ENCODE results near the gene VWA8. TPM values are rescaled to one million over a fixed set of nuclear protein-coding genes. Genes with fewer than 3 reads are reported as not detected.
"Not testable (repeated sequence)": the region's sequence is repeated elsewhere in the genome, so short reads cannot be mapped to it uniquely, and the experiment has no call there.

VWA8 gene
- total and polyA plus RNA-seq, 4 experiments from 2014 or later = 3.2 to 23.3 (median 13.5) TPM

DNA sequence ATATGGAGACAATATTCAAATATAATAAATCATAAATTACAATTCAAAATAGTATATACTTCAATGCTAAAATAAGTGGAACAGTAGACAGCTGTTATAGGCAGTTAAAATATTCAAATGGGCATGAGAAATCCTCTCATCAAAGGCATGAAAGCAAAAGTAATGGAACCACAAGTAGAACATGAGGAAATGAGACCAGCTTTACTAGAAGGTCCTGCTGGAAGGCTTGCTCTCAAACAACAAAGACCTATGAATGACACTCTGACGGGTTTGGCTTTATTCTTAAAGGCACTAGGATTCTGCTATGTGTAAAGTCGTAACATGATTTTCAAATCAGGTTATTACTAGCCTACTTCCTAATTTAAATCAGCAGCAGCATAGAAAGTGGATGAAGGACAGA is 148.1 kb downstream of the VWA8 start:
- ChIA-PET POLR2A (ENCODE audit: partially characterized antibody) (no interaction called here), CTCF (ENCODE audit: partially characterized antibody) (no interaction called here)
- no peak for DNase-seq
- Histone ChIP-seq H3K4me1 (ENCODE audit: insufficient read depth, low read length) (peaks cover 16% of the 10 kb centered on the region), H3K27me3 (ENCODE audit: insufficient read depth, low read length) (no peaks in the 10 kb centered on the region), H3K4me3 (ENCODE audit: low read length in 2 of 2) (no peak overlapping the region), H3K27ac (ENCODE audit: low read depth, low read length) (no peak overlapping the region), H3K36me3 (ENCODE audit: insufficient read depth, low read length) (peaks cover 6% of the 10 kb centered on the region), H3K9me3 (ENCODE audit: control insufficient read depth in 1 of 2, low read length in 2 of 2) (no peaks in the 10 kb centered on the region)
- intact Hi-C loops (cut with micrococcal nuclease) = no loop called here
- Mint-ChIP-seq H3K4me1 (peaks cover 11 to 21% (median 14%) of the 10 kb centered on the region in 4 donors), H3K27ac (peak overlapping the region in 3 of 7 donors; percentile 20 to 80 (median 29)), H3K4me3 (no peak overlapping the region), H3K9me3 (peaks cover 0 to 2% (median 0%) of the 10 kb centered on the region in 8 donors), H3K27me3 (no peaks in the 10 kb centered on the region), H3K36me3 (peaks cover 52 to 63% of the 10 kb centered on the region in 2 donors)

DNA sequence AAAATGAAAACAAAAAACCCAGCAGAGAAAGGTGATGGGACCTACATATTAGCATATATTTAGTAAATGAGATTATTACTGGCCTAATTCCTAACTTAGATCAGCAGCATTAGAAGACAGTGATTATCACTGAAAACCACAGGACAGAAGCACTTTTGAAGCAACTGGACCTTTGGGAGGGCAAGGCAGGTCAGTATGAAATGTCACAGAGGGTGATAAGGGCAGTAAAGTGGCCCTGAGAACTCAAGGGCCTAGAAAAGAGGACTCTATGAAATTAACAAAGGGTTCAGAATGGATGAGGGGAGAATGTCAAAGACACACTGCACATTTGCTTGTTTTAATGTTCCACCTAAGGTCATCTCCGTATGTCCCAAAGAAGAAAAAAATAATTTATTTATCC is 148.7 kb downstream of the VWA8 start:
- Histone ChIP-seq H3K27me3 (ENCODE audit: insufficient read depth, low read length) (no peaks in the 10 kb centered on the region), H3K36me3 (ENCODE audit: insufficient read depth, low read length) (peaks cover 11% of the 10 kb centered on the region), H3K9me3 (ENCODE audit: control insufficient read depth in 1 of 2, low read length in 2 of 2) (no peaks in the 10 kb centered on the region), H3K4me1 (ENCODE audit: insufficient read depth, low read length) (peaks cover 16% of the 10 kb centered on the region), H3K4me3 (ENCODE audit: low read length in 2 of 2) (no peak overlapping the region), H3K27ac (ENCODE audit: low read depth, low read length) (no peak overlapping the region)
- H3K27me3 Mint-ChIP-seq = no peaks in the 10 kb centered on the region
- peaks cover 55 to 66% of the 10 kb centered on the region in 2 donors for H3K36me3 Mint-ChIP-seq
- peaks cover 0 to 2% (median 0%) of the 10 kb centered on the region in 8 donors for H3K9me3 Mint-ChIP-seq
- DNase-seq = no peak
- H3K4me1 Mint-ChIP-seq = peaks cover 11 to 21% (median 14%) of the 10 kb centered on the region in 4 donors
- ChIA-PET POLR2A (ENCODE audit: partially characterized antibody) (no interaction called here), CTCF (ENCODE audit: partially characterized antibody) (no interaction called here)
- intact Hi-C loops (cut with micrococcal nuclease) = no loop called here
- peak overlapping the region; percentile 10 to 81 (median 67) for H3K27ac Mint-ChIP-seq
- H3K4me3 Mint-ChIP-seq = peak overlapping the region in 1 of 8 donors; percentile 13

DNA sequence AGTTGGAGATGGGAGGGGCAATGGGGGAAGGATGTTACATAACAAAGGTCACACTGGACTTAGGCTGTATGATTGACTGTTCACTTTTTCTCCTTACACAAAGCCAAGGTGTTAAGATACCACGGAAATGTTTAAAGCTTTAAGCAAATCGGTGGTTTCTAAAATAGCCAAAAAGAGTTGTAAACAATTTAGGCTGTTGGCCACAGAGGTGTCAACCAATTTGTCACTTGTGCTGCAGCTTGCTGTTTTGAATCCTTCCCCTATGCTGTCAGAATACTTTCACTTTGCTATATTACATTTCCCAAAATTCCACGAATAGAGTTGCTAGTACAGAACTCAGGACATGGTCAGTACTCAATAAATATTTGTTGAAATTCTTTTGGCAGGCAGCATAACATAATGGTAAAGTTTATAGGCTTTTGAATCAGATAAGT is 149.3 kb downstream of the VWA8 start:
- Histone ChIP-seq H3K27ac (ENCODE audit: low read depth, low read length) (no peak overlapping the region), H3K36me3 (ENCODE audit: insufficient read depth, low read length) (peaks cover 11% of the 10 kb centered on the region), H3K4me3 (ENCODE audit: low read length in 2 of 2) (no peak overlapping the region), H3K27me3 (ENCODE audit: insufficient read depth, low read length) (no peaks in the 10 kb centered on the region), H3K9me3 (ENCODE audit: control insufficient read depth in 1 of 2, low read length in 2 of 2) (no peaks in the 10 kb centered on the region), H3K4me1 (ENCODE audit: insufficient read depth, low read length) (peaks cover 16% of the 10 kb centered on the region)
- intact Hi-C loops (cut with micrococcal nuclease) = no loop called here
- DNase-seq = peak in 1 of 5 donors; percentile 19
- H3K4me1 Mint-ChIP-seq = peaks cover 11 to 21% (median 14%) of the 10 kb centered on the region in 4 donors
- H3K9me3 Mint-ChIP-seq = peaks cover 0 to 2% (median 0%) of the 10 kb centered on the region in 8 donors
- H3K27me3 Mint-ChIP-seq = no peaks in the 10 kb centered on the region
- ChIA-PET POLR2A (ENCODE audit: partially characterized antibody) (no interaction called here), CTCF (ENCODE audit: partially characterized antibody) (no interaction called here)
- peak overlapping the region in 4 of 8 donors; percentile 22 to 49 (median 34) for H3K4me3 Mint-ChIP-seq
- peak overlapping the region in 6 of 7 donors; percentile 36 to 67 (median 48) for H3K27ac Mint-ChIP-seq
- H3K36me3 Mint-ChIP-seq = peaks cover 56 to 67% of the 10 kb centered on the region in 2 donors

DNA sequence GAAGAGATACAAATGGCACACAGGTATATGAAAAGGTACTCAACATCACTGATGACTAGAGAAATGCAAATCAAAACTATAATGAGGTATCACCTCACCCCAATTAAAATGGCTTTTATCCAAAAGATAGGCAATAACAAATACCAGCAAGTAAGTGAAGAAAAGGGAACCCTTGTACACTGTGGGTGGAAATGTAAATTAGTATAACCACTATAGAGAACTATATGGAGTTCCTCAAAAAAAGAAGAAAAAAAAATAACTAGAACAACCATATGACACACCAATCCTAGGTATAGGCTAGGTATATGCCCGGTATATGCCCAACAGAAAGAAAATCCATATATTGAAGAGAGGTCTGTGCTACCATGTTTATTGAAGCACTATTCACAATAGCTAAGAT is 150.9 kb downstream of the VWA8 start:
- H3K27ac ChIP-seq (ENCODE audit: low read depth, low read length) = no peak overlapping the region
- peaks cover 11 to 21% (median 14%) of the 10 kb centered on the region in 4 donors for H3K4me1 Mint-ChIP-seq
- ChIA-PET POLR2A (ENCODE audit: partially characterized antibody) (no interaction called here), CTCF (ENCODE audit: partially characterized antibody) (no interaction called here)
- peak overlapping the region in 2 of 7 donors; percentile 7 to 38 for H3K27ac Mint-ChIP-seq
- H3K4me3 Mint-ChIP-seq = peak overlapping the region in 1 of 8 donors; percentile 20
- H3K36me3 ChIP-seq (ENCODE audit: insufficient read depth, low read length) = peaks cover 5% of the 10 kb centered on the region
- peaks cover 0 to 2% (median 0%) of the 10 kb centered on the region in 8 donors for H3K9me3 Mint-ChIP-seq
- intact Hi-C loops (cut with micrococcal nuclease) = no loop called here
- H3K4me3 ChIP-seq (ENCODE audit: low read length in 2 of 2) = no peak overlapping the region
- H3K9me3 ChIP-seq (ENCODE audit: control insufficient read depth in 1 of 2, low read length in 2 of 2) = no peaks in the 10 kb centered on the region
- no peaks in the 10 kb centered on the region for H3K27me3 ChIP-seq (ENCODE audit: insufficient read depth, low read length)
- peaks cover 16% of the 10 kb centered on the region for H3K4me1 ChIP-seq (ENCODE audit: insufficient read depth, low read length)
- H3K36me3 Mint-ChIP-seq = peaks cover 50 to 64% of the 10 kb centered on the region in 2 donors
- no peaks in the 10 kb centered on the region for H3K27me3 Mint-ChIP-seq
- no peak for DNase-seq

DNA sequence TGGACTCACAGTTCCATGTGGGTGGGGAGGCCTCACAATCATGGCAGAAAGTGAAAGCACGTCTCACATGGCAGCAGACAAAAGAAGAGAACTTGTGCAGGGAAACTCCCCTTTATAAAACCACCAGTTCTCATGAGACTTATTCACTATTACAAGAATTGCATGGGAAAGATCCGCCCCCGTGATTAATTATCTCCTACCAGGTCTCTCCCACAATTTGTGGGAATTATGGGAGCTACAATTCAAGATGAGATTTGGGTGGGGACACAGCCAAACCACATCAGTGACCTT is 157.5 kb downstream of the VWA8 start:
- H3K27me3 Mint-ChIP-seq; POLR2A ChIA-PET (ENCODE audit: partially characterized antibody); CTCF ChIA-PET (ENCODE audit: partially characterized antibody); H3K36me3 ChIP-seq (ENCODE audit: insufficient read depth, low read length); H3K4me3 ChIP-seq (ENCODE audit: low read length in 2 of 2); H3K4me1 ChIP-seq (ENCODE audit: insufficient read depth, low read length); H3K27me3 ChIP-seq (ENCODE audit: insufficient read depth, low read length); intact Hi-C loops (cut with micrococcal nuclease); H3K4me3 Mint-ChIP-seq; DNase-seq; H3K27ac ChIP-seq (ENCODE audit: low read depth, low read length); H3K9me3 ChIP-seq (ENCODE audit: control insufficient read depth in 1 of 2, low read length in 2 of 2); H3K4me1 Mint-ChIP-seq: not testable (repeated sequence)
- Mint-ChIP-seq H3K9me3 (peaks cover 0 to 12% (median 5%) of the 10 kb centered on the region in 8 donors), H3K27ac (peak overlapping the region in 1 of 7 donors; percentile 12), H3K36me3 (peaks cover 53 to 77% of the 10 kb centered on the region in 2 donors)

DNA sequence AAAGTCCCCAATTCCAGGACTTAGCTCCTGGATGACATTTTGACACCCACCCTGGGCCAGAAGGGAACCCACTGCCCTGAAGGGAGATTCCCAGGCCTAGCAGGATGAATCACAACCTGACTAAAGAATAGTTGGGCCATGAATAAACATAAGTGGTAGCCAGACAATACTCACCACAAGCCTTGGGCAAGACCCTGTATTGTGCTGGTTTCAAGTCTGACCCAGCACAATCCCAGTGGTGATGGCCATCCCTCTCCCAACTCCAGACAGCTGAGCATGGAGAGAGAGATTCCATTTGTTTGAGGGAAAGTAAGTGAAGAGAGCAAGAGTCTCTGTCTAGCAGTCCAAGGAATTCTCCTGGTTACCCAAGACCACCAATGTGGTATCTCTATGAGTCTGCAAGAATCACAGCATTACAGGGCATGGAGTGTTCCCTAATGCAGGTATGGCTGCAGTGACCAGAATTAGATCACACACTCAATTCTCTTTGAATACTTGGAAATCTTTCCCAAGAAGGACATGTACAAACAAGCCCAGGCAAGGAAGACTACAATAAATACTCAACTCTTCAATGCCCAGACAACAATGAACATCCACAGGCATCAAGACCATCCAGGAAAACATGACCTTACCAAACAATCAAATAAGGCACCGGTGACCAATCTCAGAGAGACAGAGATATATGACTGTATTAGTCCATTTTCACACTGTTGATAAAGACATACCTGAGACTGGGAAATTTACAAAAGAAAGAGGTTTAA is 158.0 kb downstream of the VWA8 start:
- peaks cover 48 to 74% of the 10 kb centered on the region in 2 donors for H3K36me3 Mint-ChIP-seq
- H3K27me3 Mint-ChIP-seq = no peaks in the 10 kb centered on the region
- intact Hi-C loops (cut with micrococcal nuclease) = no loop called here
- ChIA-PET CTCF (ENCODE audit: partially characterized antibody) (no interaction called here), POLR2A (ENCODE audit: partially characterized antibody) (no interaction called here)
- H3K27ac Mint-ChIP-seq = peak overlapping the region in 1 of 7 donors; percentile 12
- Histone ChIP-seq H3K9me3 (ENCODE audit: control insufficient read depth in 1 of 2, low read length in 2 of 2) (no peaks in the 10 kb centered on the region), H3K27me3 (ENCODE audit: insufficient read depth, low read length) (no peaks in the 10 kb centered on the region), H3K4me1 (ENCODE audit: insufficient read depth, low read length) (no peaks in the 10 kb centered on the region), H3K4me3 (ENCODE audit: low read length in 2 of 2) (no peak overlapping the region), H3K36me3 (ENCODE audit: insufficient read depth, low read length) (peaks cover 8% of the 10 kb centered on the region), H3K27ac (ENCODE audit: low read depth, low read length) (no peak overlapping the region)
- no peak for DNase-seq
- H3K4me1 Mint-ChIP-seq = peaks cover 0 to 4% (median 0%) of the 10 kb centered on the region in 4 donors
- peaks cover 0 to 12% (median 5%) of the 10 kb centered on the region in 8 donors for H3K9me3 Mint-ChIP-seq
- H3K4me3 Mint-ChIP-seq = no peak overlapping the region

DNA sequence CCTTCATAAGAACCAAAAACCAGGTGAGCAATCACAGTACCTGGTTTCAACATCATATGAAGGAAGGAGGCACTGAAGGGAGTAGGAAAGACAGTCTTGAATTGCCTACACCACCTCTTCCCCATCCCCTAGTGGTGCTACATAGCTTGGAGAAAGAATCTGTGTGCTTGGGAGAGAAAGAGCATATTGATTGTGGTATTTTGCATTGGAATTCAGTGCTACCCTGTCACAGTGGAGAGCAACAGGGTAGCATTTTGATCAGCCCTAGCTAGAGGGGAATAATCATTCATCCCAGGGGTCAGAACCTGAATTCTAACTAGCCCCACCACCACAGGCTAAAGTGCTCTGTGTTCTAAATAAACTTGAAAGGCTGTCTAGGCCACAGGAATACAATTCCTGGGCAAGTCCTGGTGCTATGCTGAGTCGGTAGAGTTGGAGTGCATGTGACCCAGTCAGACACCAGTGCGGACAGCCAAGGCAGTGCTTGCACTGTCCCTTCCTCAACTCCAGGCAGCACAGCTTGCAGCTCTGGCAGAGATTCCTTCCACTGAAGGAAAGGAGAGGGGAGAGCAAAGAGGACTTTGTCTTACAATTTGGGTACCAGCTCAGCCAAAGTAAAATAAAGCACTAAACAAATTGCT is 158.7 kb downstream of the VWA8 start:
- peaks cover 0 to 12% (median 5%) of the 10 kb centered on the region in 8 donors for H3K9me3 Mint-ChIP-seq
- Histone ChIP-seq H3K36me3 (ENCODE audit: insufficient read depth, low read length) (peaks cover 3% of the 10 kb centered on the region), H3K9me3 (ENCODE audit: control insufficient read depth in 1 of 2, low read length in 2 of 2) (no peaks in the 10 kb centered on the region), H3K4me1 (ENCODE audit: insufficient read depth, low read length) (no peaks in the 10 kb centered on the region), H3K4me3 (ENCODE audit: low read length in 2 of 2) (no peak overlapping the region), H3K27me3 (ENCODE audit: insufficient read depth, low read length) (no peaks in the 10 kb centered on the region), H3K27ac (ENCODE audit: low read depth, low read length) (no peak overlapping the region)
- no peak overlapping the region for H3K4me3 Mint-ChIP-seq
- peaks cover 42 to 73% of the 10 kb centered on the region in 2 donors for H3K36me3 Mint-ChIP-seq
- intact Hi-C loops (cut with micrococcal nuclease) = no loop called here
- H3K27ac Mint-ChIP-seq = no peak overlapping the region
- H3K27me3 Mint-ChIP-seq = no peaks in the 10 kb centered on the region
- ChIA-PET POLR2A (ENCODE audit: partially characterized antibody) (no interaction called here), CTCF (ENCODE audit: partially characterized antibody) (no interaction called here)
- H3K4me1 Mint-ChIP-seq = peaks cover 0 to 4% (median 0%) of the 10 kb centered on the region in 4 donors
- no peak for DNase-seq
